ENCODE data around the gene ASPG.

The ASPG gene

GRCh38 chr14:104107611-104108569 lies 22.4 kb downstream of the ASPG start:
- TF ChIP-seq CTCF (IDR thresholded peaks at IDR 0.05; ENCODE audit: low read depth, low read length) = no peak
- DNase-seq (ENCODE audit: extremely low read depth, low read depth) = no peak

DNA sequence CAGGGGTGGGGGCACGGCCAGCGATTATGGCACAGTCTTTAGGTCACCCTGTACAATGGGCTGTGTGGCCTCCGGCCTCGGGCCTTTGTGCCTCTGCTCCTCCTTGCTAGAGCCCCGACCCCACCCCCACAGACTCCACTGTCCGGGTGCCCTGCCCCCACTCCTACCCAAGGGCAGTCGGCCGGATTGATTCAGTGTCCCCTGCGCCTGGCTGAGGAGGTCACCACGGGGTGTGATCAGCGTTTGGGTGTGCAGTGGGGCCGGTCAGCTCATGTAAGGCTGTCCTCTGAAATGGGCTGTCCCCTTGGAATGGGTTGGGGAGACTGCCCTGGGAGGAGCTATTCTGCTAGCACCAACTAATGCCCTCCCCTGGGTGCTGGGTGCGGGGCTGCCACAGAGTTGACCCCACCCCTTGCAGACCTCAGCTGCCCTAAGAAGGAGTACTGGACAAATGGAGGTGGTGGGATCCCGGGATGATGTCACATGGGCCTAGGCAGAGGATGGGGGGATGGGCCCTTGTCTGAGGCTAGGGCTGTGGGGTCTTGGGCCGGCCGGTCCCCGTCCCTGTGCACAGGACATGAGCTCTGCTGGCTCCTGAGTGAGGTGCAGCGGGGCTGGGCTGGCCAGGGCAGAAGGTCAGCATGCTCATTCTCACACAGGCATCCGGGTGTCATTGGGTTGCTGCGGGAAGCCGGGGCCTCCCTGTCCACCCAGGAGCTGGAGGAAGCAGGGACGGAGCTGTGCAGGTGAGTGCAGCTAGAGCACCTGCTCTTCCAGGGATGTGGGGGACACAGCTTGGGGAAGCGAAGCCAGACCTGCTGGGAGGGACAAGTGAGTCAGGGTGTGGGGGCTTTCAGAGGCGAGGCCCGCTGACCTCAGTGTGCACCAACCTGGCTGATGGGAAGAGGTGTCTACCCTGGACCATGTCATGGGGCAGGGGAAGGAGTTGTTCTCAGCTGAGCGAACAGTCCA lies 23.4 kb downstream of the ASPG start:
- DNase-seq (ENCODE audit: extremely low read depth, low read depth) = no peak
- TF ChIP-seq CTCF (IDR thresholded peaks at IDR 0.05; ENCODE audit: low read depth, low read length) = no peak

DNA sequence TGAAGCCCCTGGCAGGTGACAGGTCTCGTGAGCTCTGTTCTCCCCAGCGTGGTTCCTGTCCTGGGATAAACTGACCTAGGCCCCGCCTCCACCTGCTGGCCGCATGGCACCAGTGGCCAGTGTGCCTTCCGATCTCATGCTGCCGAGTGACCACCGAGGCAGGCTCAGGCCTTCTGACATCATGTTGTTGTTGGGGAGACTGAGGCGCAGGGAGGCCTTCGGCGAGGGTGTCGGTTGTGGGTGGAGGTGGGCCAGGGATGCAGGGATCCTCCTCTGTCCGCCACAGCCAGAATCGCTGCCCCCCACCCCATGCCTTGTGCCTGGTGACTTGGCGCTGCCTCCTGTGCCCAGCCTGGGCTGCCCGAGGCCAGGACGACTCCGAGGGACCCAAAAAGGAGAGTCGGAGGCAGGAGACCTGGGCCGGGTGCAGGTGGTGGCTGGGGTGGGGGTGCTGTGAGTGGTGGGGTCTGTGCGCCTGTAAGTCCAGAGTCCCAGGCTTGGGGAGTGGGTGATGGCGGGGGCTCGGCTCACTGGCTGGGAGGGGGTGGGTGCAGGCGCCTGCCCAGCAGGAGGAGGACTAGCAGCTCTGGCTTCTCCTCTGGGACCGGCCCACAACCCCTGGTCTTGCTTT lies 24.3 kb downstream of the ASPG start:
- no peak for TF ChIP-seq CTCF (IDR thresholded peaks at IDR 0.05; ENCODE audit: low read depth, low read length)
- DNase-seq (ENCODE audit: extremely low read depth, low read depth) = no peak

DNA sequence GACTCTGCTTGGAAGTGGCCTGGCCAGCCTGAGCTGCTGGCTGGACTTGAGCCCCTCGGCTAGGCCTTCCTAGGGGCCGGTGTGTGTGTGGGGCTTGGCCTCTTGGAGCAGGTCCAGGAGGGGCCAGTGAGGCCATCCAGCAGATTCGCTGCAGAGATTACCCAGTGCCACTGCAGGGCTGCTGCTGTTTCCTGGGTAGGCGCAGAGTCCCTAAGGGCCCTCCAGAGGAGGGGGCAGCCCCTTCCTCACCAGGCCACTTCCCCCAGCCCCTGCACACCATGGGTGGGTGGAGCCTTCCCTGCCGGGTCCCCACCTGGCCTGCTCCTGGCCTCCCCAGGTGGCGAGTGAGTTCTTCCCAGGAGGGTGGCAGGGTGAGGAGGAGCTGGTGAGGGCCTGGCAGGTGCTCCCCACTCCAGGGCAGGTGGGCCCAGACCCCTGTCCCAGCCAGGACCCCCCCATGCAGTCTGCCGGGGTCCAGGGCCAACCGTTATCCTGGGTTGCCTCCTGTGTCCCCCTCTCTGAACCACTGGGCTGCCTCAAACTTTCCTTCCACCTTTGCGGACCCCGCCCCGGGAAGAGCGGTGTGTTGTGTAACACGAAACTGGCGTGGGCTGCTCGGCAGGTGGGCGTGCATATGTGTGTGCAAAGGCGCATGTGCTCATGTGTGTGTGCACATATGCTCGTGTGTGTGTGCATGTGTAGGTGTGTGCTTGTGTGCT lies 25.1 kb downstream of the ASPG start:
- no peak for DNase-seq (ENCODE audit: extremely low read depth, low read depth)
- no peak for TF ChIP-seq CTCF (IDR thresholded peaks at IDR 0.05; ENCODE audit: low read depth, low read length)

- no peak for TF ChIP-seq CTCF (IDR thresholded peaks at IDR 0.05; ENCODE audit: low read depth, low read length)
- DNase-seq (ENCODE audit: extremely low read depth, low read depth) = no peak
Measured at GRCh38 chr14:104111301-104112112, 26.0 kb downstream of the ASPG start.

- TF ChIP-seq CTCF (IDR thresholded peaks at IDR 0.05; ENCODE audit: low read depth, low read length) = no peak
- DNase-seq (ENCODE audit: extremely low read depth, low read depth) = no peak
Measured at GRCh38 chr14:104112113-104112505, 26.6 kb downstream of the ASPG start.

All from AG09319 (cell line).